Activated CD4-positive, alpha-beta T cell treated with anti-CD3 and anti-CD28 coated beads, Interleukin-2, amount 50 U/mL, for 1 hour (primary cell): ENCODE measurements around the gene LYPD6B.

ENCODE experiments used
- DNase-seq: peaks from one replicate; pipeline ENCODE4 v3.0.0-alpha.2; 2020

Gene LYPD6B

DNA sequence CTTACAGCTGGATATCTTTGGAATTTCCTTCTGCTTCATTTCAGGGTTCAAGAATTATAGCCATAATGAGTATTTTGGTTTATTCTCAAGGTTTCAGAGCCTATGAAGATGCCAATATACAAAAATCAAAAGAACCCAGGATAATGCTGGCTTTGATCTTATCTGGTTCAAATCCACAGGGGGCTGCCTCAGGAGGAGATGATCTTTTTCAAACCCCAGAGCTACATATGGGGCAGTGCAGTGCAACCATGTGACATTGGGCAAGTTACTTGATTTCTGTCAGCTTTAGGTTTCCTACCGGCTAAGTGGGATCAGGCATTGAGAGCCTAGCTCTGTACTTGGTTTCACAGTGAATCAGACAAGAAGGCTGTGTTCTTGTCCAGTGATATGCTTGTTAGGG is 23.0 kb upstream of the LYPD6B start:
- no peak for DNase-seq

DNA sequence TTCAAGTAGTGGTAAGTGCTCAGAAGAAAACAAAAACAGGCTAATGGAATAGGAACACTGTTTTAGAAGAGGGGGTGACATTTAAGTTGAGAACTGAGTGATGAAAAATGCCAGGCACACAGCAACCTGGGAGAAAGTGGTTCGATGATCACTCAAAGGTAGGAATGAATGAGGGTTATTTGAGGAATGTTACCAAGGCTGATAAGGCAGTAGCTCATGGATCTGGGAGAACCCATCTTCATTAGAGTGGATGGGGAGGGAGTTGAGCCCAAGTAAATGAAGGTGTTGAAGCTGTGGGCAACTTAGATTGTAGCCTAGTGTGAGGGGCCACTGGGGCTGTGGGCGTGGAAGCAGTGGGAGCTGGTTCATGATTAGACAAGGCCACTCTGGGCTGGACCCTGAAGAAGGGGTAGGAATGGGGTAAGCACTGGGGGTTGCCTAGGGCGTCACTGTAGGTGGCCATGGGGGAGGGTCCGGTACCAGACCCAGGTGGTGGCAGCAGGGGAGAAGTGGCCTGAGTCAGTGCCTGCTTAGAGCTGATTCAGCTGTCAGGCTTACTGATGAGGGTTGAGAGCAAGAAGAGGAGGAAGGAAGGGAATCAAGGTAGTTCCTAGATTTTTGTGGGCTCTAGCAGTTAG is 22.5 kb upstream of the LYPD6B start:
- no peak for DNase-seq

DNA sequence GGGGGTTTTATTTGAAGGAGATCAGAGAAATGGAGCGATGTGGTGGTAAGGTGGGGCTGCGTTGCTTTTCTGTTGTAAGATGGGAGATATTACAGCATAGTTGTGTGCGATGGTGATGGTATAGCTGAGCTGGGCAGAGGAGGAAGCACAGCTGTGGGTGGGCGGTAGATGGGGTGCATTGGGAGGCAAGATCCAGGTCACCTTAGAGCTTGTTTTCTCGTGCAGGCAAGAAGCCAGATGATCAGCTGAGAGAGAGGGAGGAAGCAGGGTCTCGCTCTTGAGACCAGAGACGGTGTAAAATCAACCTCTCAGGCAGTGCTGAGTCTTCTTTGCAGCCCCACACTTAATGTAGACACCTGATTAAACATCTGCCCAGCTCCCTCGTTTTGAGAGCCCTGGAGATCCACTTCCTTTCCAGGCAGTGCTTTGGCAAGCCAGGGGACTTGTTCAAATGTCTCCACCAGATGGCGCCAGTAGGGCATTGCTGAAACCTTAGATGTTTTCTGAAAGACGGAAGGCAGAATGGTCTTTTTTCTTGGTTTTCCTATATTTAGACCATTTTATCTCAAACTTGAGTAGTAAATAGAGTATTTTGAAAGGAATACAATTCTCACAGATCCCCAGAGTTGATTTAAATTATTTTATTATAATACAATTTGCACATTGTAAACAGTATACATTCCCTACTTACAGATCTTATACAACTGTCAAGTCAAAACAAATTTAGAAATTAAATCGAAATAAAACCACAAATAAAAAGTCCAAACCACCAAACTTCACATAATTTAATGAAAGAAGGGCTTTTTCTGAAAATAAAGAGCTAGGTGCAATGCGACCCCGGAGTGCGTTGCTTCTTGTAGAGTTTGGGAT is 21.1 kb upstream of the LYPD6B start:
- peak; percentile 72 for DNase-seq

DNA sequence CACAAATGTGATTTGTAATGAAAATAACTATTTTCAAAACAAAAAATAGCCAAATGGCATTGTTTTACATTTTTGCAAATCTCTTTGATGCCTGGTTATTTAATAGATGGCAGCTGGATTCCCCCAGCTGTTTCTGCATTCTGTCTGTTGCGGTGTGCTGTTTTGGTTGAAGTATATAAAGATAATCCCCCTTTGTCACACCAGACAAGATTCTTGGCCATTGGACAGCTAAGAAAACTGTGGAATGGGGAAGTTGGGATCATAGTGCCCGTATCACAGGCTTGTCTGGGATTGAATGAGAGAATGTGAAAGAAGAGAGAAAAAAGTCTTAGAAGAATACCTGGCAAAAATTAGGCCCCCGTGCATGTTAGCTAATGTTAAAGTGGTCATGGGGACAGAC is 19.5 kb upstream of the LYPD6B start:
- DNase-seq = no peak

DNA sequence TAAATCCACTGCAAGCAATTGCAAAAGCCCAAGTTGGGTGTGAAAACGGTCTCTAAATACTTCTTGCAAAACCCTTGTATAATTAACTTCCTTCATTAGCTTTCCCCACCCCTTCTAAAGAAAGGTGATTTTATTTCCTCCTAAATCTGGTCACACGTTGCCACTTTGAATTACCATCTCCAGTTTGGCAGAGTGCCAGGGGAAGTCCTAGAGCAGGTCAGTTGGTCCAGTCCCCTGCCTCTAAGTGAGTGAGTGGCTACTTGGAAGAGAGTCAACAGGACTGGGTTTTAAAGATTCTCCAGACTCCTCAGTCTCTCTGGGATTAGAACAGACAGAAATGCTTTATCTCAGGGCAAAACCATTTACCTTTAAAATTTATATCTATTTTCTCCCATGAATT is 18.7 kb upstream of the LYPD6B start:
- DNase-seq = no peak

DNA sequence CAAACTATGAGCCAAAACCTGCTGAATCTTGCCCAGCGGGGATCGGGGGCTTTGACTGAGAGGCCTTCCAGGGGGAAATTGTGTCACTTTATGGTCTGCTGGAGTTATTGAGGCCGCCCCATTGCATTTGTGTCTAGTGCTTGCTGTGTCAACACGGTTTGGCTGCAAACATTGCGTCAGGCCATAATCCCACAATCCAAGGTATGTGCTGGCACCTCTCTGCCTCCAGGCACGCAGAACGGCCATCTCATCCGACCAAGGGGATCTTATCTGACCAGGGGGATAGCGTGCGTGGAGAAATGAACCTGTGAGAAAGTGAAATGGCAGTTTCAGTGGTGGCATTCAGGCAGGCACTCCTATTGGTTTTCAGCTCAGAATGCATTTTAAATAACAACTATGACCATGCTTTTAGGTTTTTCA is 18.1 kb upstream of the LYPD6B start:
- DNase-seq = no peak

DNA sequence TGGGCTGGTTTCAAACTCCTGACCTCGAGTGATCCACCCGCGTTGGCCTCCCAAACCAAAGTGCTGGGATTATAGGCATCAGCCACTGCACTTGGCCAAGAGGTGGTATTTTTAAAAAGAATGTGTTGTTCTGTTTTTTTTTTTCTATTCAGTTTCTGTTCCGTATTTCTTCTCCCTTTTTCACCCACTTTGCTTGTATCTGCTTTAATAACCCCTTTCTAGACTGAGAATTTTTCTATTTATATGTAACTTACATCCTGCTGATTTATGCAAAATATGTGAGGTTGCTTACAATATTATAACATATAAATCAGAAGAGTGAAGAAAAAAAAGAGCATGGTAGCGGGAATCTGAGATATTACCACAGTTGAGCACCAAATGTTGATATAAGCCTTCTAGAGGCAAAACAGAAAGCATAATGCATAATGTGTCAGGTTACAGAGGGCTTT is 17.2 kb upstream of the LYPD6B start:
- DNase-seq = no peak

DNA sequence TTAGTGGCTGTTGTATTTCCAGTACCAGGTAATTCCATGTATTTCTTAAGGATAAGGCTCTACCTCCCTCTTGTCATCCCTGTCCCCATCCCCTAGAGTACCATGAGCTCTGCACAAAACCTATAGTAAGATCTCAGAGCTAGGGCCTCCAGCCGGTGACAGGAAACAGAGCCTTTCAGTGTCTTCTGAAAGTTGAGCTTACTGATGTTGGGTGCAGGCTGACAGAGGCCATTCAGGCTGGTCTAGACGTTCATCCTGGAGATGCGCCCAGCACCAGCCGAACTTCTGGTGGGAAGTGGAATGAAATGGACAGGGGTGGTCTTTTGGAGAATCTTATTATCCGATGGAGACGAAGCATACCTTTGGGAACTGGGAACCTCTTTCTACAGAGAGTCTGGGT is 16.7 kb upstream of the LYPD6B start:
- DNase-seq = no peak

DNA sequence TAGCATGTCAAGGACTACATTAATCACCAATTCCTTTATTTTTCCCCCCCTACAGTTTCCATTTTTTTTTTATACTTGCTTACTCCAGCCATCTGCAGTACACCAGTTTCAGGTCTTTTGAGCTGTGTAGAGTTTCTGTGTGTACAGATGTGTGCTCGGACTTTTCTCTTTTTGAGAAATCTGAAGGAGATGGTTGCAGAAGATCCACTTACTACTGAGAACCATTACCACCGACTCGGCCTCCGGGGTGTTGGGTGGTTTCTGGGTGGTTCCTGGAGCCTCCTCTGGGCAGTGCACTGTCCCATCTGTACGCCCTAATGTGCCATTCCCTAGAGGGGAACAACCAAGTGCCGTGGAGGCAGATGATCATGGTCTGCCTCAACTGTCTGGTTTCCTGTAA is 15.4 kb upstream of the LYPD6B start:
- DNase-seq = no peak

DNA sequence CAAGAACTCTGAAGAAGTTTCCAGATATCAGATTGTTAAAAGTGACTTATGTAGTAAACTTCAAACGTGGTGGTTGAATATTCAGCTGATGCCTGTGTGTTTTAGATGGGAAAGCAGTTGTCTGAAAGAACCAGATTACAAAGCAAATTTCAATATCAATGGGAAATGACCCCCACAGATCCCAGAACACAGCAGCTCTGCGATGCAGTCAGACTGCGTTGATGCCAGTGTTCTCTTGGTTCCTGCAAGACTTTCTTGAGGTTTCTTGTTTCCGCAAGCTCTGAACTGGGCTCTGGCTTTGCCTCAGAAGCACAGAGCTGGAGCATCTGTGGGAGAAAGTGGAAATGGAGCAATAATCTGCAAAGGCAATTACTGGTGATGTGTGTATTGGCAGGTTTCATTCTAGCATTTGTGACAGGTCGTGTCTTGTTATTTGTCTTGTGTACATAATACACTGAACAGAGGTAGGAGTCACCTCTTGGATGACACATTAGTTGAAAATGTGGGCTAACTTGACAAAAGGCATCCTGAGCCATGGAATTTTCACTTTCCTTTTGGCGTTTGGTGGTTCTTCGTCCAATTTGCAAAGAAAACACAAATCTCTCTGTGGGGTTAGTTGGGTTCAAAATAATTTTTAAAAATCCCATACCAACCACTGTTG is 10.8 kb upstream of the LYPD6B start:
- DNase-seq = no peak

DNA sequence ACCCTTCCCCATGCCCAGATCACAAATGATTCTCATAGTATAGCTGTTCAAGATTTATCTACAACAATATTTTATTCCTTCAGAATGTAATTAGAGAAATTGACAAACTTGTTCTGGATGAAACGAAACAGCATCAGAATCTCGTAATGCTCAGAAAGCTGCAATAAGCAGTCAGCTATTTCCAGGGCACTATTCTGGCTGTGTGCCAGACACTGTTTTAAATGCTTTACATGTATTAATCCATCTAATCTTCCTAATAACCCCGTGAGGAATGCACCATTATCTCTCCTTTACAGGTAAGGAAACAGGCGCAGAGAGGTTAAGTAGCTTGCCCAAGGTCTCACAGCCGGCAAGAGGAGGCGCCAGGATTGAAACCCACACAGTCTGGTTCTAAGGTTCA is 10.1 kb upstream of the LYPD6B start:
- DNase-seq = no peak

DNA sequence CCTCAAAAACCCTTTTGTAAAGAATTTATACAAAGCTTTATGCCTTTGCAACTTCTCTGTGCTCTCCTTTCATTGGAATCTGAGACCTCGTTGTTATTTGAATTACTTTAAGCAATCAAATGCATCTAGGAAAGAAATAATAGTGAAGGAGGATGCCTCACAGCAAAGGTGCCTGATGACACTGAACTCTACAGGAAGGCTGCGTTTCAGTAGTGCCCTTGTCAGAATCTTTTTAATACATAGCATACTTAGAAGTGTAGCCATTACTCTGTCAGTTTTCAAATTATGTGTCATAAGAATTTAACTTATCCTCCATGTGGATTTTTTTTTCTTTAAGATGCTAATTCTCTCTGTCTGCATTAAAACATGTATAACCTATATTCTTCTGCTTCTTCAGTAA is 9.6 kb upstream of the LYPD6B start:
- DNase-seq = no peak

DNA sequence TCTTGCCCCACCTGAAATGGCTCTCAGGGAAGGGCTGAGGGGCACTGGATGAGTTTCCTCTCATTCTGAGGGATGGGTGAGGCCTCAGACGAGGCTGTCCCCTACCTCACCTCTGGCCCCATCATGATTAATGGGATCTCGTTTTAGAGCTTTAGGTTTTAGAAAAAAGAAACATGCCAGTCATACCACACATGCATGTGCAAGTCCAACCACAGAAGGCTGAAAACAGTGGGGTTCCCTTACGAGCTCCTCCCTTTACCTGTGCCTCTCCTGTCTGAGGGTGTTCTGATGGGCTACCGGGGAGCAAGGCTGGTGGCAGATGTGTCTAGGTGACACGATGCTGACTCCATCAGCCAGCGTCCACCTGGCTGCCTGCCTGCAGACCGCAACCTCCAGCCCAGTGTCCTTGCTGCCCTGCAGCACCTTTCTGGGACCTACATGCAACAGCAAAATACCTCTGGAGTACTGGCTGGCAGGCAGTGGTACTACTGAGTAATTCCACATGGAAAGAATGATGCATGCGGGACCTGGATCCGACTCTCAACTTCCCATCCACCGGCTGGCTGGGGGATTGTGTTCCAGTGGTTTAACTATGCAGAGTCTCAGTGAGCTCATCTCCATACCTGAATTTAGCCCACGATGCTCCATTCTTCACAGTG is 9.1 kb upstream of the LYPD6B start:
- DNase-seq = no peak

DNA sequence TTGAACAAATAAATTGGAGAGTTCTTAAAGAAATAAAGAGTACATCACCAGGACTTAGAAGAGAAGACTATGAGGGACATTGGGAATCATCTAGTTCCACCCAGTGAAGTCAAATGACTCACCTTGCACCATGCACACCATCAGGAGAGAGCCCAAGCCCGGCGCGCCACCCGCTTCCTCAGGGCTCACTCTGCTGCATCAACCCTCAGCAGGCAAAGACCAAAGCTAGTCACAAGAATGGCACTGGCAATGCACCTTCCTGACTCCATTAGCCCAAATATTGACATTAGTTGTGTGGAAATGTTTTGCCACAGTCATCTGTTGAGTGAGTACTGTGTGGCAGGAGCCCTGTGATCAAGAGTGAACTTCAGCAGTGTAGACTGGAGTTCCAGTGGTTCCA is 7.1 kb upstream of the LYPD6B start:
- no peak for DNase-seq

DNA sequence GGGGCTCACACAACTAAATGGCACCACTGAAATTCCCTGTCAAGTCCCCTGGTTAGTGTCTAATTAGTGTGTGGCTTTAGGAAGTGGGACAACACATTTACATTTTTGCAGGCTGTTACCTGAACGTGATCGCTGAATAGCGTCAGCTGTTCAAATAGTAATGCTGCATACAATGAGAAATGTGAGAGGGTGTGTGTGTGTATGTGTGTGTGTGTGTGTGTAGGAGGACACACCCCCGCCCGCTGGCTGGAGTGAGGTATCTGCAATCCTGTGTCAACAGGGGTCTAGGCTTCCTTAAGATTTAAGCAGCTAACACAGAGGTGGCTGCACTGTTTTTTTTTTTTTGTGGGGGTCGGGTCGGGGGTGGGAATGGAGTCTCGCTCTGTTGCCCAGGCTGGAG is 4.8 kb upstream of the LYPD6B start:
- no peak for DNase-seq

DNA sequence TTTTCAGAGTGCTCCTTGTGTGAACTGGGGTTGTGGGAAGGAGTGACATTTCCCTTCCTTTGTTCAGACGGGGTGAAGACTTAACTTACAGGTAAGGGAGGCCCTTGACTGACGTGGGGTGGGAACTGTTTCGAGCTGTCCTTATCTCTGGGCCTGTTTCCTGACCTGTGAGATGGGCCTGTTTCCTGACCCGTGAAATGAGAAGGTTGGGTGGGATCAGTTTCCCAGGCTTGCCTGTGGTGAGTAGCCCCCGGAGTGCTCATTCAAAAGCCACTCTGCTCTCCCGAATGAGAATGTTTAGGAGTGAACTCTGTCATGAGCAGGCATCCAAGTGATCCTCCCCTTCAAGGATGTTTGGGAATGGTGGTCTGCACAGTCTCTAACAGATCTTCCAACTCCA is 4.1 kb upstream of the LYPD6B start:
- DNase-seq = no peak

DNA sequence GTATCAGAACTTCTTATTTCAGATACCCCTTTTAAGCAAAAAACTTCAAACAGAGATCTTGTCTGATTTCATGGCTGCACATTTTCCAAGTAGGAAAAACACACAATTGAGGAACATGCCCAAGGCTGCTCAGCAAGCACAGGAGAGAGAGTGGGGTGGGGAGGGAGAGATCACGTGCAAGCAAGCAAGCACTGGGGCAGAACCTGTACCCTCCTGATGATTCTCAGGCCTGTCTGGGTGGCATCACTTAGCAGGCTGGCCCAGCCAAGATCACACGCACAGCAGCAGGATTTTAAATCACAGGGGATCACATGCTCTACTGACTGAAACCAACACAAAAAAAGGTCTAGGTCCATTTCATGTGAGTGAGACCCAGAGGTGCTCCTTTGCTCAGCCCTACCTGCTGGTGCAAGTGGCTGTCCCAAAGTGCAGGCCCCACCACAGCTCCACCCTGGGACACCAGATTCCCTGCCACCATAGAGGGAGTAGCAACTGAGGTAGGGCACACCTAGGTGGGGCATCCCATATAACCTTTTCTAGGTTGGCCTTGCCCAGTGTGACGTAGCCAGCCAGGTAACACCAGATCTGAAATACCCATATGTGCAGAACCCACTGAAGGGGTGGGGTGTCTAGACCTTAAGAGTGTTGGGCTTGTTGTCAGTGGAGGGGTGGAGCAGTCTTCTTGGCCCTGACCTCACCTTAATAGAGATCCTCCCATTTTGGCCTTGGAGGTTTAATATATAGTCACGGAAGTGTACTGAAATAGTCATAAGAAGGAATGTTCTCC is 1.8 kb upstream of the LYPD6B start:
- DNase-seq = no peak

DNA sequence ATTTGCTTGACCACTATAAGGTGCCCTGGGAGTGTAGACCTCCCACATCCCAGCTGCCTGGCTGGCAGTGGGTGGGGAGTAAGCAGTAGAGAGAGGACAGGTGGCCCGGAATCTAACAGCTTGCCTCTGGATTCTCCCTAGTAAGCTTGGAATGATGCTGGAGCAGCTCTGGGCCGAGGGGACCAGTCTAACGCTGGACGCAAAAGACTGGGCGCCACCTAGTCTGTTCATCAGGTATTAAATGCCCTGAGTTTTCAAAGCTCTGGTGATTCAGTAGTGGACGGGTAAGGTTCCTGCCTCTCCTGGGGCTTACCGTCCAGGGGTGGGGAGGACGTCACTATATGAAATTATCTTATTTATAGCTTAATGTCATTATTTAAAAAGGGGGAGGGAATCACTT is 648 bp upstream of the LYPD6B start:
- no peak for DNase-seq

DNA sequence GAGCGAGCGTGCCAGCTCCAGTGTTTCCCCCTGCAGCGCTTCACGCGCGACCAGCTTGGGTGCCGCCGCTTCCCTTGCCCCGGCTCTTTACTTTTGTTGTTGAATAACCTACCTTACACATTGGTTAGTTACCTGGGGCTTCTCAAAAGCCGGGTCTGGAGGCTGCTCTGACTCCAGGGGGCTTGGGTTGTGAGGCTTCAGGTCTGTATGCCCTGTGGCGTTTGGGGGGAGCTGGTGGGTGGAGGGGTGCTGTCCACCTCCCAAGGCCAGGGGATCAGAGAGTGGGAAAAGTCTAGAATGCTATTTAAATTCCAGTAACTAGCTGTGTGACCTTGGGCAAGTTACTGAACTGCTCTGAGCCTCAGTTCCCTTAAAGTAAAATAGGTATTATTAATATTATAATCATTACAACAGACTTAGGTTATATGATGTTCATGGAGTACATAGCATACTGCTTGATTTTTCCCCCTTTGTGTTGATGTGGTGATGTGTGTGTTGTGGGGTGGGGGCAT is 770 bp downstream of the LYPD6B start:
- DNase-seq = no peak

DNA sequence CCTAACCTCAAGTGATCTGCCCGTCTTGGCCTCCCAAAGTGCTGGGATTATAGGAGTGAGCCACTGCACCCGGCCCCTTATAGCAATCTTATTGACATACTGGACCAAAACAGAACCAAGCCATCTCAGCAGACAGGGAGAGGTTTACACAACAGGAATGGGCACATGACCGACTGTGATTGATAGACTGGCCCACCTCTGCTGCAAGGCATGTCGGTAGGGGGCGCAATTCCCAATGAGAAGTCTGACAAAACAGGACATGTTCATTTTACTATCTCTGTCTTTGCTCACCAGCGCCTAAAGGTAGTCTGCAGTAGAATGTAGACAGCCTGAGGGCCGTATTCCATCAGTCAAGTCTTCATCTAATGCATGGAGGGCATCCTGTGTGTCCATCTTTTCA is 2.0 kb downstream of the LYPD6B start:
- peak; percentile 49 for DNase-seq

DNA sequence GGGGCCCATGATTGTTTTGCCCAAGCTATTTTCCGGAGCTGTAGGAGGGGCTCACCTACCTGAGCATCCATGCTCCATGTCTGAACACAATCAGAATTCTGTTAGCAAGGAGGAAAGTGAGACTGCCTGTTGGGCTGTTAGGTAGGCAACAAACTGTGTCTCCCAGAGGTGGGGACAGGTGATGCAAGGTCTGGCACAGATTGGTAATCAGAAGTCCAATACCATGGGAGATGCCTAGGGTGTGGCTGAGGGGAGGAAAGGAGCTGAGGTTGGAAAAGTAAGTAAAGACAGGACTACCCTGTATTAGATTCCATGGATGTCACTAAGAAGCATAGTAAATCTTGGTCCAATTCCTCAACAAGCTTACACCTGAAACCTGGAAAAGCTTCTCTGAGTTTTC is 3.0 kb downstream of the LYPD6B start:
- DNase-seq = no peak

DNA sequence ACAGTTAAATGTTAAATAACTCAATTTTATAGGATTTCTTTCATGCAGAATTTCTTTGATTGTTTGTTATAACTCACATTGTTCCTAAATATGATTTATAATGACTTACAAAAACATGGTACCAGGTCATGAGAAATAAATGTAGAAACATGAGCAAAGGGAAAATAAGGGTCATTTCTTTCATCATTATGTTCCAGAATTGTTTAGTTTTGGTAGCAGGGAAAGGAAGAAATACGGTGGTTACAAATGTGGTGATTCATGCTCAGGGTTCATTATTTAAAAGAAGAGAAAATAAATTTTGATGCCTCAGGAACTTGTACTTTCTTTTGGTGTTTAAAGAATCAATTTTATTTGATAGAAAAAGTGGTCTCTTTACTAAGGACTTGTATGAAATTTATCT is 4.4 kb downstream of the LYPD6B start:
- no peak for DNase-seq

DNA sequence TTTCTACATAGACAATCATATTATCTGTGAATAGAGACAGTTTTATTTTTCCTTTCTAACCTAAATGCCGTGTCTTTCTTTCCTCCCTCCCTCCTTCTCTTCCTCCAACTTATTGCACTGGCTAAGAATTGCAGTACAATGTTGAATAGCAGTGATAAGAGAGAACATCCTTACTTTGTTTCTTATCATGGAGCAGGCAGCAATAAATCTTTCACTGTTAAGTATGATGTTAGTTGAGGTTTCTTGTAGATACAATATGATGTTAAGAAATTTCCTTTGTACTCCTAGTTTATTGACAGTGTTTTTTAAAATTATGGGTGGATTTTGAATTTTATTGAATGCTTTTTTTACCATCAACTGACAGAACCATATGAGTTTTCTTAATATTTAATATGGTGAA is 6.0 kb downstream of the LYPD6B start:
- no peak for DNase-seq
